ENCODE measurements around the gene INPP5D. TPM values are rescaled to one million over a fixed set of nuclear protein-coding genes. Genes with fewer than 3 reads are reported as not detected.

INPP5D gene
- total and polyA plus RNA-seq, 2 donors: 26.6 to 42.0 TPM

- Histone ChIP-seq H3K4me1 (ENCODE audit: control insufficient read depth in 2 of 2, insufficient read depth in 2 of 2, low read length in 2 of 2) (peaks cover 6 to 22% of the 10 kb centered on the region in 2 donors), H3K36me3 (ENCODE audit: control insufficient read depth in 2 of 2, insufficient read depth in 2 of 2, low read length in 1 of 2) (no peaks in the 10 kb centered on the region), H3K9me3 (ENCODE audit: control insufficient read depth in 2 of 2, insufficient read depth in 1 of 2, low read length in 1 of 2) (no peaks in the 10 kb centered on the region), H3K27ac (ENCODE audit: low read depth in 1 of 2, low read length in 1 of 2) (no peak overlapping the region), H3K27me3 (ENCODE audit: control insufficient read depth in 2 of 2, insufficient read depth in 1 of 2, low read length in 1 of 2) (no peaks in the 10 kb centered on the region), H3K4me3 (ENCODE audit: low read length in 2 of 2) (no peak overlapping the region)
- WGBS: 72% methylated on average over 5 of the region's 5 CpGs
- no peak for DNase-seq (ENCODE audit: low read depth in 6 of 9, low spot score in 9 of 9)
Observed at GRCh38 chr2:233244818-233245217, 184.7 kb downstream of the INPP5D start.

DNA sequence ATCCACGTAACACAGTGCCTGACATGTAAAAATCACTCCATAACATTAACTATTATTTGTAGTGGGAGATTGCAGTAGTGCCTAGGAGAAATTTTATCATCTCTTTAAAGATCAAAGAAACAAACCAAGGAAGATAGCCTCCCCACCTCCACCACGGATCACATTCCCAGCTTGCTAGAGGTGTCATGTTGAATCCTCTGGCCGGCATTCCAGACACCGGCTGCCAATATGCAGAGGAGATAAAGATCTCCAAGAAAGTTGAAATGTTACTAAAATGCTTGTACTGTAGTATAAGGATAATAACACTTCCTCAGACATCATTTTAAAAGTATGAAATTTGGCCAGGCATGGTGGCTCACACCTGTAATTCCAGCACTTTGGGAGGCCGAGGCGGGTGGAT is 185.3 kb downstream of the INPP5D start:
- H3K4me3 ChIP-seq (ENCODE audit: low read length in 2 of 2): no peak overlapping the region
- no peaks in the 10 kb centered on the region for H3K36me3 ChIP-seq (ENCODE audit: control insufficient read depth in 2 of 2, insufficient read depth in 2 of 2, low read length in 1 of 2)
- 94% methylated on average over 6 of the region's 6 CpGs for WGBS
- H3K9me3 ChIP-seq (ENCODE audit: control insufficient read depth in 2 of 2, insufficient read depth in 1 of 2, low read length in 1 of 2): no peaks in the 10 kb centered on the region
- no peak for DNase-seq (ENCODE audit: low read depth in 6 of 9, low spot score in 9 of 9)
- peaks cover 6 to 21% of the 10 kb centered on the region in 2 donors for H3K4me1 ChIP-seq (ENCODE audit: control insufficient read depth in 2 of 2, insufficient read depth in 2 of 2, low read length in 2 of 2)
- H3K27me3 ChIP-seq (ENCODE audit: control insufficient read depth in 2 of 2, insufficient read depth in 1 of 2, low read length in 1 of 2): no peaks in the 10 kb centered on the region
- H3K27ac ChIP-seq (ENCODE audit: low read depth in 1 of 2, low read length in 1 of 2): no peak overlapping the region

- Histone ChIP-seq H3K36me3 (ENCODE audit: control insufficient read depth in 2 of 2, insufficient read depth in 2 of 2, low read length in 1 of 2) (no peaks in the 10 kb centered on the region), H3K4me1 (ENCODE audit: control insufficient read depth in 2 of 2, insufficient read depth in 2 of 2, low read length in 2 of 2) (peaks cover 3 to 25% of the 10 kb centered on the region in 2 donors), H3K9me3 (ENCODE audit: control insufficient read depth in 2 of 2, insufficient read depth in 1 of 2, low read length in 1 of 2) (no peaks in the 10 kb centered on the region), H3K27me3 (ENCODE audit: control insufficient read depth in 2 of 2, insufficient read depth in 1 of 2, low read length in 1 of 2) (no peaks in the 10 kb centered on the region), H3K4me3 (ENCODE audit: low read length in 2 of 2) (no peak overlapping the region), H3K27ac (ENCODE audit: low read depth in 1 of 2, low read length in 1 of 2) (no peak overlapping the region)
- WGBS: 98% methylated on average over 2 of the region's 2 CpGs
- DNase-seq (ENCODE audit: low read depth in 6 of 9, low spot score in 9 of 9): no peak
Observed at GRCh38 chr2:233247116-233247515, 187.0 kb downstream of the INPP5D start.

DNA sequence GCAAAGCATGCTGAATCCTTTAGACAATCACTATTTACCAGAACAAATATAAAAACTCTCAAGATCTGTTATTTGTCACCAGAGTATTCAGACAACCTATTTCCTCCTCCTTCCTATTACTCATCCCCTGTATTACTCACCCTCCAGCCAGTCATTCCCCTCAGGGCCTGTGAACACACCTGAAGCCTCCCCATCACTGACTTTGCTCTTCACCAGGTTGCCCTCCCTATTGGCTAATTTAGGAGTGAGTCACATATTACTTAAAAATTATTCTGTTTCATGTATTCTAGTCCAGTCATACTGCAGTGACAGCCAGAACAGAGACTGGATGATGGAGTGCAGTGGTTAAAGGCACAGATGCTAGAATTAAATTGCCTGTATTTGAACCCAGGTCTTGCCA is 187.6 kb downstream of the INPP5D start:
- H3K9me3 ChIP-seq (ENCODE audit: control insufficient read depth in 2 of 2, insufficient read depth in 1 of 2, low read length in 1 of 2): no peaks in the 10 kb centered on the region
- H3K36me3 ChIP-seq (ENCODE audit: control insufficient read depth in 2 of 2, insufficient read depth in 2 of 2, low read length in 1 of 2): no peaks in the 10 kb centered on the region
- H3K27ac ChIP-seq (ENCODE audit: low read depth in 1 of 2, low read length in 1 of 2): no peak overlapping the region
- peaks cover 3 to 30% of the 10 kb centered on the region in 2 donors for H3K4me1 ChIP-seq (ENCODE audit: control insufficient read depth in 2 of 2, insufficient read depth in 2 of 2, low read length in 2 of 2)
- H3K4me3 ChIP-seq (ENCODE audit: low read length in 2 of 2): no peak overlapping the region
- no peaks in the 10 kb centered on the region for H3K27me3 ChIP-seq (ENCODE audit: control insufficient read depth in 2 of 2, insufficient read depth in 1 of 2, low read length in 1 of 2)
- no peak for DNase-seq (ENCODE audit: low read depth in 6 of 9, low spot score in 9 of 9)

- H3K9me3 ChIP-seq (ENCODE audit: control insufficient read depth in 2 of 2, insufficient read depth in 1 of 2, low read length in 1 of 2): no peaks in the 10 kb centered on the region
- H3K27ac ChIP-seq (ENCODE audit: low read depth in 1 of 2, low read length in 1 of 2): no peak overlapping the region
- no peaks in the 10 kb centered on the region for H3K27me3 ChIP-seq (ENCODE audit: control insufficient read depth in 2 of 2, insufficient read depth in 1 of 2, low read length in 1 of 2)
- no peak overlapping the region for H3K4me3 ChIP-seq (ENCODE audit: low read length in 2 of 2)
- peaks cover 0 to 6% of the 10 kb centered on the region in 2 donors for H3K36me3 ChIP-seq (ENCODE audit: control insufficient read depth in 2 of 2, insufficient read depth in 2 of 2, low read length in 1 of 2)
- H3K4me1 ChIP-seq (ENCODE audit: control insufficient read depth in 2 of 2, insufficient read depth in 2 of 2, low read length in 2 of 2): peaks cover 5 to 34% of the 10 kb centered on the region in 2 donors
- WGBS: 25% methylated on average over 7 of the region's 7 CpGs
- DNase-seq (ENCODE audit: low read depth in 6 of 9, low spot score in 9 of 9): peak in 2 of 9 donors; percentile 39 to 59
Observed at GRCh38 chr2:233248999-233249398, 188.9 kb downstream of the INPP5D start.

DNA sequence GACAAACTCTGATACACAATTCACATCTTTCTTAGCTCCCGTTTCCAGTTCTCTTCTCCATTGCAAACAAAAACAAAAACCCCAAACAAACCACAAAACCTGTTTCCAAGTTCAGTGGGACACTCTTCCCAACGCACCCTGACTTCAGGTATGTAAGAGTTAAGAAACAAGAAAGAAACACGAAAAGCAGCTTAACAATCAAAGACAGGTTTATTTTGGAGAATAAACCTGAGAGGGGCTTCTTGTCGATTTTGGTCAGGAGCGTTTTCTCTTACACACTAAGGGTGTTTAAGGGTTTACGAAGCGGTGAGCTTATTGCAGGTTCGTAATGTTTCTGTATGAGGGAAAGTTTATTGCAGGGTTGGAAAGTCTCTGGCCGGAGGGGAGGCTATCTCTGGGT is 190.4 kb downstream of the INPP5D start:
- DNase-seq (ENCODE audit: low read depth in 6 of 9, low spot score in 9 of 9): no peak
- H3K27ac ChIP-seq (ENCODE audit: low read depth in 1 of 2, low read length in 1 of 2): peak overlapping the region; percentile 90 to 91
- no peaks in the 10 kb centered on the region for H3K27me3 ChIP-seq (ENCODE audit: control insufficient read depth in 2 of 2, insufficient read depth in 1 of 2, low read length in 1 of 2)
- H3K36me3 ChIP-seq (ENCODE audit: control insufficient read depth in 2 of 2, insufficient read depth in 2 of 2, low read length in 1 of 2): peaks cover 0 to 21% of the 10 kb centered on the region in 2 donors
- peaks cover 5 to 30% of the 10 kb centered on the region in 2 donors for H3K4me1 ChIP-seq (ENCODE audit: control insufficient read depth in 2 of 2, insufficient read depth in 2 of 2, low read length in 2 of 2)
- no peaks in the 10 kb centered on the region for H3K9me3 ChIP-seq (ENCODE audit: control insufficient read depth in 2 of 2, insufficient read depth in 1 of 2, low read length in 1 of 2)
- no peak overlapping the region for H3K4me3 ChIP-seq (ENCODE audit: low read length in 2 of 2)
- 98% methylated on average over 9 of the region's 9 CpGs for WGBS

DNA sequence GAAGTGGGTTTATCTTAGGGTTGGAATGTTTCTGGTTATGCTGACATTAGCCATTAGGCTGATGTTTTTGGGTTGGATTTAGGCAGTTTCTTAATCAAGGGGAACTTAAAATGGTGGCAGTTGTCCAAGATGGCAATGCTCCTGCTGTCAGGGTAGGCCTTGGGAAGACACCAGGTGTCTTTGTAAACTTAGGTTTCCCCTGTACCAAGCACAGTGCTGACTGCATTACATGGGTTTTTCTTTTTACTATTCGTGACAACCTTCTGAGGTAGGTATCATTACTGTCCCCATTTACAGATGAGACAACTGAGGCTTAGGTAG is 190.8 kb downstream of the INPP5D start:
- Histone ChIP-seq H3K27ac (ENCODE audit: low read depth in 1 of 2, low read length in 1 of 2) (peak overlapping the region; percentile 90 to 91), H3K27me3 (ENCODE audit: control insufficient read depth in 2 of 2, insufficient read depth in 1 of 2, low read length in 1 of 2) (no peaks in the 10 kb centered on the region), H3K36me3 (ENCODE audit: control insufficient read depth in 2 of 2, insufficient read depth in 2 of 2, low read length in 1 of 2) (peaks cover 0 to 25% of the 10 kb centered on the region in 2 donors), H3K9me3 (ENCODE audit: control insufficient read depth in 2 of 2, insufficient read depth in 1 of 2, low read length in 1 of 2) (no peaks in the 10 kb centered on the region), H3K4me1 (ENCODE audit: control insufficient read depth in 2 of 2, insufficient read depth in 2 of 2, low read length in 2 of 2) (peaks cover 5 to 30% of the 10 kb centered on the region in 2 donors), H3K4me3 (ENCODE audit: low read length in 2 of 2) (peak overlapping the region; percentile 76 to 91)
- WGBS: 63% methylated on average over 1 of the region's 1 CpG
- DNase-seq (ENCODE audit: low read depth in 6 of 9, low spot score in 9 of 9): peak in 1 of 9 donors; percentile 41

GRCh38 chr2:233251306-233252116 is 191.4 kb downstream of the INPP5D start, which contains the start of gene ATG16L1:
ATG16L1 (plus strand) TSS chr2:233251673; CDS start chr2:233251828, 155 bp downstream.
- no peaks in the 10 kb centered on the region for H3K9me3 ChIP-seq (ENCODE audit: control insufficient read depth in 2 of 2, insufficient read depth in 1 of 2, low read length in 1 of 2)
- H3K4me1 ChIP-seq (ENCODE audit: control insufficient read depth in 2 of 2, insufficient read depth in 2 of 2, low read length in 2 of 2): peaks cover 5 to 30% of the 10 kb centered on the region in 2 donors
- H3K27ac ChIP-seq (ENCODE audit: low read depth in 1 of 2, low read length in 1 of 2): peak within 1 kb of the TSS; percentile 90 to 91
- under 1% methylated on average over 75 of the region's 75 CpGs for WGBS
- H3K4me3 ChIP-seq (ENCODE audit: low read length in 2 of 2): peak within 1 kb of the TSS; percentile 76 to 91
- no peaks in the 10 kb centered on the region for H3K27me3 ChIP-seq (ENCODE audit: control insufficient read depth in 2 of 2, insufficient read depth in 1 of 2, low read length in 1 of 2)
- H3K36me3 ChIP-seq (ENCODE audit: control insufficient read depth in 2 of 2, insufficient read depth in 2 of 2, low read length in 1 of 2): peaks cover 0 to 31% of the 10 kb centered on the region in 2 donors
- DNase-seq (ENCODE audit: low read depth in 6 of 9, low spot score in 9 of 9): peak; percentile 89 to 98 (median 94)

- peak overlapping the region; percentile 76 to 91 for H3K4me3 ChIP-seq (ENCODE audit: low read length in 2 of 2)
- no peaks in the 10 kb centered on the region for H3K27me3 ChIP-seq (ENCODE audit: control insufficient read depth in 2 of 2, insufficient read depth in 1 of 2, low read length in 1 of 2)
- no peak for DNase-seq (ENCODE audit: low read depth in 6 of 9, low spot score in 9 of 9)
- no peaks in the 10 kb centered on the region for H3K9me3 ChIP-seq (ENCODE audit: control insufficient read depth in 2 of 2, insufficient read depth in 1 of 2, low read length in 1 of 2)
- H3K4me1 ChIP-seq (ENCODE audit: control insufficient read depth in 2 of 2, insufficient read depth in 2 of 2, low read length in 2 of 2): peaks cover 5 to 30% of the 10 kb centered on the region in 2 donors
- no peak overlapping the region for H3K27ac ChIP-seq (ENCODE audit: low read depth in 1 of 2, low read length in 1 of 2)
- peaks cover 7 to 37% of the 10 kb centered on the region in 2 donors for H3K36me3 ChIP-seq (ENCODE audit: control insufficient read depth in 2 of 2, insufficient read depth in 2 of 2, low read length in 1 of 2)
- 4% methylated on average over 18 of the region's 18 CpGs for WGBS
Observed at GRCh38 chr2:233252227-233252626, 192.1 kb downstream of the INPP5D start.
